Brain microvascular endothelial cell (primary cell): ENCODE results near the gene CTRB1.
"Not testable (repeated sequence)": the region's sequence is repeated elsewhere in the genome, so short reads cannot be mapped to it uniquely, and the experiment has no call there.

ENCODE experiments used
- DNase-seq: peaks from one replicate; pipeline ENCODE4 v3.0.0-alpha.2; 2020
- H3K27ac ChIP-seq: fragments of 250-450 bp; sonication (Bioruptor Pico); 2 replicates; pipeline ENCODE4 v1.5.1; 2020; ENCODE audit warnings: mild to moderate bottlenecking, moderate library complexity
- H3K27me3 ChIP-seq: fragments of 250-450 bp; sonication (Bioruptor Pico); replicated peaks from 2 replicates; pipeline ENCODE4 v1.5.1; 2020; ENCODE audit warnings: mild to moderate bottlenecking
- H3K36me3 ChIP-seq: fragments of 250-450 bp; sonication (Bioruptor Pico); replicated peaks from 2 replicates; pipeline ENCODE4 v1.5.1; 2020; ENCODE audit warnings: mild to moderate bottlenecking
- H3K4me3 ChIP-seq: 2 replicates; pipeline ENCODE4 v1.5.1; 2011; ENCODE audit warnings: low read depth, mild to moderate bottlenecking, control low read depth, low read length, moderate library complexity
- CTCF ChIP-seq: IDR thresholded peaks from 2 replicates; pipeline ENCODE4 v1.5.1; 2011; ENCODE audit warnings: low read depth, mild to moderate bottlenecking, moderate library complexity, low read length, control low read depth, inconsistent platforms; ENCODE audit errors: missing control alignments
- in situ Hi-C: cut with HindIII; loops from 2 replicates; pipeline ENCODE4 v1.10.0; 2017; ENCODE audit warnings: low sequenced_read_pairs, low pct_ligation_motif_present

CTRB1 gene

DNA sequence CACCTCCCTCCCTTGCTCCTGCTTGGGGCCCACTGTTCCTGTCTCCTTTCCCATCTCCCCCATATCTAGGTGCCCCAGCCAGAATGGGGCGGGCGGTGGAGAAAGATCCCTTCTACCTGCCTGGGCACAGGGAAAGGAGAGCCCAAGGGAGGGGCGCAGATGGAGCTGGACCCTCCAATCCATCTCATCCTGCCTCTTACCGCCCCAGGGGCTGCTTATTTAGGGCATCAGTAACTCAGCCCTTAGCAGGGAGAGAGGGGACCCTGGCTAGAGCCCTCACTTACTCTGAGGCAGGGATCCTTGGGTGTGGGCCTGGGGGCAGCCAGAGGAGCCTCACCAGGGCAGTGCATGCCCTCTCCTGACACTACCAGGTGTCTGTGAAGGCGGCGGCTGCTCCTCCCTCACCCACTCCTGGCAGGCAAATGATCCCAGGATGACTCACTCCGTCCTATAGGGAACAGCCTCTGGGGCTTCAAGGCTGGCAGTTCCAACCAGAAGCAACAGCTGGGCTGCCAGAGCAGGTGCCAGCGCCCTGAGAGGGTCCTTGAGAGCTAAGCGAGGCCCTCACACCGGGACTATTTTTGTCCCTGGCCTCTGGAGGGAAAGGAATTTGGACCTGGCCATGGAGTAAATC is 49.0 kb downstream of the CTRB1 start:
- TF ChIP-seq CTCF: no peak
- Histone ChIP-seq H3K27me3 (no peaks in the 10 kb centered on the region), H3K36me3 (peaks cover 12% of the 10 kb centered on the region), H3K4me3 (no peak overlapping the region), H3K27ac (no peak overlapping the region)
- no peak for DNase-seq
- in situ Hi-C loops: no loop called here

GRCh38 chr16:75269358-75269757 is 50.6 kb downstream of the CTRB1 start:
- H3K4me3 ChIP-seq, H3K27me3 ChIP-seq, H3K36me3 ChIP-seq, H3K27ac ChIP-seq, in situ Hi-C loops, DNase-seq: not testable (repeated sequence)

DNA sequence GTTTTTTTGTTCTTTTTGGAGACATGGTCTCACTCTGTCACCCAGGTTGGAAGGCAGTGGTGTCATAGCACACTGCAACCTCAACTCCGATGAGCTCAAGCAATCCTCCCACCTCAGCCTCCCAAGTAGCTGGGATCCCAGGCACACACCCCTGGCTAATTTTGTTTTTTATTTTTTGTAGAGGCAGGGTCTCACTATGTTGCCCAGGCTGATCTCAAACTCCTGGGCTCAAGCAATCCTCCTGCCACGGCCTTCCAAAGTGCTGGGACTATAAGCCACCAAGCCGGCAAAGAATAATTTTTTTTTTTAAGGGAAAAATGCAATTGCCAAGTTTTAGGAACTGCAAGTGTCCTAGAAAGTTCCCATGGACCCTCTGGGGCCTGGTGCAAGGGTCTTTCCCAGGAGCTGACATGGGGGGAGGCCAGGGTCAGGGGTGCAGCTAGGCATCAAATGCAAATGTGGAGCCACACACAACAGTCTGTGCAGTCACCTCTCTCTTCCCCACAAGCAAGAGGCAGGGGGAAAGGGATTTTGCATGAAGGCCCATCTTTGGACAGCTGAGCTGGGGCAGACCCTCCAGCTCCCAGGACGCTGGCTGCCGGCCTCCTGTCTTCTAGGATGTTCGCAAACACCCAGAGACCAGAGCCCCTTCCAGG is 52.8 kb downstream of the CTRB1 start:
- H3K4me3 ChIP-seq: no peak overlapping the region
- no peak overlapping the region for H3K27ac ChIP-seq
- in situ Hi-C loops: no loop called here
- DNase-seq: no peak
- no peak for TF ChIP-seq CTCF
- no peaks in the 10 kb centered on the region for H3K36me3 ChIP-seq
- no peaks in the 10 kb centered on the region for H3K27me3 ChIP-seq

DNA sequence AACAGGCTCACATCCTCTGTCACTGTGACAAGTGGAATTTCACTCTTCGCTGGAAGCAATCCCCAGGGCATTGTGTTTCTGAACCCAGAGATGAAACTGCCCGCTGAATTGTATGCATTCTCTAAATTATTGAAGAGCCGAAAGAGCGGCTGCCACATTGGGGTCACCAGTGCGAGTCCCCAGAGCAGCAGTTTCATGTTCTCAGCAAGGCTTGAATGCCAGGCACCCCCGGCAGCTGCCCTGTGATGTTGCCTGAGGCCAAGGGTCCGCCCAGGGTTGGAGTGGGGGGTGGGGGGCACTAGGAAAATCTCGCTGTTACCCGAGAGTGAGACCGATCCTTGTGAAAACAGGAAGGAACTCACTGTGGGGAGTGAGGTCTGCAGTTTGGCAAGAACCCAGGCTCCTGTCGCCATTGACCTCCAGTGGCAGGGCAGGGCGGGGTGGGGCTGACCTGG is 53.3 kb downstream of the CTRB1 start:
- H3K27me3 ChIP-seq: no peaks in the 10 kb centered on the region
- no peak for DNase-seq
- in situ Hi-C loops: no loop called here
- no peak overlapping the region for H3K27ac ChIP-seq
- H3K36me3 ChIP-seq: no peaks in the 10 kb centered on the region
- TF ChIP-seq CTCF: no peak
- no peak overlapping the region for H3K4me3 ChIP-seq

DNA sequence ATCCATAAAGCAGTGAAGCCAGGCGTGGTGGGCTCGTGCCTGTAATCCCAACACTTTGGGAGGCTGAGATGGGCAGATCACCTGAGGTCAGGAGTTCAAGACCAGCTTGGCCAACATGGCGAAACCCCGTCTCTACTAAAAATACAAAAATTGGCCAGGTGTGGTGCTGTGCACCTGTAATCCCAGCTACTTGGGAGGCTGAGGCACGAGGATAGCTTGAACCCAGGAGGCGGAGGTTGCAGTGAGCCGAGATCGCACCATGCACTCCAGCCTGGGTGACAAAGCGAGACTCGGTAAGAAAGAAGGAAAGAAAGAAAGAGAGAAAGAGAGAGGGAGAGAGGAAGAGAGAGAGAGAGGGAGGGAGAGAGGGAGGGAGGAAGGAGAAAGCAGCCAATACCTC is 53.8 kb downstream of the CTRB1 start:
- DNase-seq, in situ Hi-C loops, H3K36me3 ChIP-seq, H3K27me3 ChIP-seq, H3K27ac ChIP-seq, H3K4me3 ChIP-seq: not testable (repeated sequence)

GRCh38 chr16:75273054-75273925 is 54.5 kb downstream of the CTRB1 start:
- Histone ChIP-seq H3K36me3 (no peaks in the 10 kb centered on the region), H3K4me3 (no peak overlapping the region), H3K27ac (no peak overlapping the region), H3K27me3 (no peaks in the 10 kb centered on the region)
- no peak for TF ChIP-seq CTCF
- DNase-seq: no peak
- in situ Hi-C loops: no loop called here
